Mesenchymal stem cell (in vitro differentiated cells and primary cell): ENCODE data around the gene DNAJB14.
A peak's percentile ranks its signal among the peaks of the same experiment; 100 is the strongest.

Source experiments
- DNase-seq: peaks from one replicate; pipeline ENCODE4 v3.0.0-alpha.2; 2013
- H2AFZ ChIP-seq: one replicate; pipeline ENCODE4 v1.6.1; 2013; ENCODE audit warnings: low read depth, mild to moderate bottlenecking, control low read depth, inconsistent platforms, low read length, moderate library complexity
- H2AK5ac ChIP-seq: 2 replicates; pipeline ENCODE4 v1.6.1; 2013; ENCODE audit warnings: low read length, moderate library complexity, mild to moderate bottlenecking, inconsistent platforms; ENCODE audit not compliant: severe bottlenecking
- H2BK120ac ChIP-seq: one replicate; pipeline ENCODE4 v1.6.1; 2013; ENCODE audit warnings: low read depth, mild to moderate bottlenecking, inconsistent platforms, low read length, moderate library complexity
- H2BK12ac ChIP-seq, 2 experiments: one replicate each; pipeline ENCODE4 v1.6.1; 2013; ENCODE audit warnings: inconsistent platforms in 2 of 2, low read length in 2 of 2, mild to moderate bottlenecking in 2 of 2, moderate library complexity in 2 of 2, control low read depth in 1 of 2
- H2BK15ac ChIP-seq: one replicate; pipeline ENCODE4 v1.6.1; 2013; ENCODE audit warnings: mild to moderate bottlenecking, low read depth, inconsistent platforms; ENCODE audit not compliant: poor library complexity, severe bottlenecking
- H2BK5ac ChIP-seq: 2 replicates; pipeline ENCODE4 v1.6.1; 2013; ENCODE audit warnings: low read depth, mild to moderate bottlenecking, low read length, control low read depth, inconsistent platforms; ENCODE audit not compliant: poor library complexity, severe bottlenecking
- H3K14ac ChIP-seq, 2 experiments: one replicate each; pipeline ENCODE4 v1.6.1; 2013; ENCODE audit warnings: inconsistent platforms in 2 of 2, low read length in 2 of 2, control low read depth in 1 of 2, mild to moderate bottlenecking in 1 of 2, moderate library complexity in 1 of 2
- H3K18ac ChIP-seq, 2 experiments: one replicate each; pipeline ENCODE4 v1.6.1; 2013; ENCODE audit warnings: inconsistent platforms in 2 of 2, low read length in 2 of 2, control low read depth in 1 of 2, low read depth in 1 of 2, mild to moderate bottlenecking in 1 of 2
- H3K23ac ChIP-seq, 2 experiments: one replicate each; pipeline ENCODE4 v1.6.1; 2013; ENCODE audit warnings: inconsistent platforms in 2 of 2, low read length in 2 of 2, mild to moderate bottlenecking in 2 of 2, moderate library complexity in 2 of 2, control low read depth in 1 of 2
- H3K27ac ChIP-seq: 2 replicates; pipeline ENCODE4 v1.5.1; 2013; ENCODE audit warnings: mild to moderate bottlenecking, moderate library complexity, low read length, control low read depth, inconsistent platforms; ENCODE audit not compliant: poor library complexity, severe bottlenecking
- H3K27me3 ChIP-seq, 2 experiments: 2 replicates each; pipeline versions ENCODE4 v1.6.1 to v1.7.0; 2013; ENCODE audit warnings: low read length in 2 of 2, mild to moderate bottlenecking in 2 of 2, moderate library complexity in 2 of 2, control low read depth in 1 of 2, inconsistent platforms in 1 of 2; ENCODE audit not compliant: control insufficient read depth in 1 of 2, insufficient read depth in 1 of 2
- H3K36me3 ChIP-seq, 2 experiments: 2 replicates each; pipeline versions ENCODE4 v1.6.1 to v1.7.0; 2013; ENCODE audit warnings: low read length in 2 of 2, control low read depth in 1 of 2, inconsistent platforms in 1 of 2, low read depth in 1 of 2, mild to moderate bottlenecking in 1 of 2; ENCODE audit not compliant: insufficient read depth in 2 of 2, control insufficient read depth in 1 of 2
- H3K4ac ChIP-seq, 2 experiments: one replicate each; pipeline ENCODE4 v1.6.1; 2013; ENCODE audit warnings: inconsistent platforms in 2 of 2, low read length in 2 of 2, mild to moderate bottlenecking in 2 of 2, moderate library complexity in 2 of 2, control low read depth in 1 of 2, low read depth in 1 of 2
- H3K4me1 ChIP-seq: 2 replicates; pipeline ENCODE4 v1.6.1; 2013; ENCODE audit warnings: low read depth, low read length, control low read depth; ENCODE audit not compliant: control insufficient read depth, insufficient read depth
- H3K4me2 ChIP-seq: 2 replicates; pipeline ENCODE4 v1.6.1; 2013; ENCODE audit warnings: low read length, mild to moderate bottlenecking, inconsistent platforms; ENCODE audit not compliant: poor library complexity, severe bottlenecking
- H3K4me3 ChIP-seq, 2 experiments: 2 replicates each; pipeline versions ENCODE4 v1.5.1 to v1.7.0; 2013; ENCODE audit warnings: low read length in 2 of 2, mild to moderate bottlenecking in 2 of 2, control low read depth in 1 of 2, low read depth in 1 of 2; ENCODE audit not compliant: insufficient read depth in 1 of 2
- H3K79me1 ChIP-seq: replicated peaks from 2 replicates; pipeline ENCODE4 v1.6.1; 2013; ENCODE audit warnings: mild to moderate bottlenecking, control low read depth, low read length, inconsistent platforms; ENCODE audit not compliant: poor library complexity, severe bottlenecking
- H3K9ac ChIP-seq: 2 replicates; pipeline ENCODE4 v1.7.0; 2013; ENCODE audit warnings: mild to moderate bottlenecking, low read length, moderate library complexity
- H3K9me3 ChIP-seq: 2 replicates; pipeline ENCODE4 v1.7.0; 2013; ENCODE audit warnings: mild to moderate bottlenecking, low read length; ENCODE audit not compliant: control insufficient read depth
- H4K8ac ChIP-seq: one replicate; pipeline ENCODE4 v1.6.1; 2013; ENCODE audit warnings: inconsistent platforms, mild to moderate bottlenecking, low read length, moderate library complexity
- H4K91ac ChIP-seq: one replicate; pipeline ENCODE4 v1.6.1; 2013; ENCODE audit warnings: mild to moderate bottlenecking, low read length, inconsistent platforms
- WGBS: methylation state at CpG from one replicate; pipeline ENCODE4 v1.1.7; 2013; ENCODE audit warnings: mixed read lengths; 5-methylcytosine and 5-hydroxymethylcytosine counted together

The DNAJB14 gene

DNA sequence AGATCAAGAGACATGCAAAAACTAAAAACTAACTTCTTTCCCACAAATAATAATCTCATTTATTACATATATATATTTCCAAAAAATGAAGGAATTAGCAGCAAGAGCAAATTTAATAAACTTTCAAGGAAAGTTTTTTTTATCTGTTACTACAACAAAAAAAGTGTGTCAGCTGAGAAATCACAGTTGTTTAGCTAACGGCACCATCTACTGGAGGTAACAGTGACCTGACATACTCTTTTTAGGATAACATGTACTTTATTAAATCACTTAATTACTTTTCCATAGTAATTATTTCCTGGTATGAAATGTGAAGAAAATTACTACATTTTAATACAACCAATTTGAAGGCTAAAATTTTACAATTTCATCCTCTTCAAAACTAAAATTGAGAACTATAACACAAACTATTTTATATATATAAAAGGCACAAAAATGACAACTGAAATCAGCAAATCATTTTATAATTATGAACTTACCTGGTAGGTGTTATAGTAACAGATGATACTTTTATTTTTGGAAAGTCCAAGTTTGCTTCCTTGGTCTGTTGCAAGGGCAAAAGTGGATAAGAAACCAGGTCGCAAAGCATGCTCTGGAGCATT is 61.3 kb downstream of the DNAJB14 start:
- H2BK15ac ChIP-seq: no peak overlapping the region
- no peak overlapping the region for H3K23ac ChIP-seq
- H2BK120ac ChIP-seq: no peak overlapping the region
- H3K9ac ChIP-seq: no peak overlapping the region
- WGBS: 67% methylated on average over 1 of the region's 2 CpGs
- H2BK12ac ChIP-seq: no peak overlapping the region
- H3K27ac ChIP-seq: no peak overlapping the region
- H3K18ac ChIP-seq: no peak overlapping the region
- no peak overlapping the region for H4K8ac ChIP-seq
- DNase-seq: peak; percentile 62
- H3K9me3 ChIP-seq: no peaks in the 10 kb centered on the region
- no peak overlapping the region for H3K4me3 ChIP-seq
- H3K4me1 ChIP-seq: no peaks in the 10 kb centered on the region
- no peaks in the 10 kb centered on the region for H3K27me3 ChIP-seq
- no peak overlapping the region for H3K14ac ChIP-seq
- peaks cover 6 to 82% of the 10 kb centered on the region in 2 experiments for H3K36me3 ChIP-seq
- peaks cover 5% of the 10 kb centered on the region for H3K79me1 ChIP-seq
- no peak overlapping the region for H2AK5ac ChIP-seq
- H3K4ac ChIP-seq: no peak overlapping the region
- H3K4me2 ChIP-seq: no peak overlapping the region
- no peak overlapping the region for H4K91ac ChIP-seq
- H2AFZ ChIP-seq: no peak overlapping the region
- no peak overlapping the region for H2BK5ac ChIP-seq

DNA sequence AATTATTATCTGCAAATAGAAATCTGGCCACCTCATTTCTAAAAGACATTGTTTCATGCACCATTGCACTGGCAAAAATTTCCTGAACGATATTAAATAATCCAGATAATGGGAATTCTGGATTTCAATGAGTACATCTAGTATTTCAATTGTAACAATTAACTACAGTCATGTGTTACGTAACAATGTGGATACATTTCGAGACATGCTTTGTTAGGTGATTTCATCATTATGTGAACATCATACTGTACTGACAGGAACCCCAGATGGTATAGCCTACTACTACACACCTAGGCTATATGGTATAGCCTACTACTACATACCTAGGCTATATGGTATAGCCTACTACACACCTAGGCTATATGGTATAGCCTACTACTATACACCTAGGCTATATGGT is 67.0 kb downstream of the DNAJB14 start:
- Histone ChIP-seq H3K36me3 (peaks cover 6 to 82% of the 10 kb centered on the region in 2 experiments), H3K79me1 (no peaks in the 10 kb centered on the region), H2BK5ac (no peak overlapping the region), H3K18ac (no peak overlapping the region), H2AFZ (no peak overlapping the region), H3K27me3 (no peaks in the 10 kb centered on the region), H3K4me2 (no peak overlapping the region), H3K4me1 (peaks cover 1% of the 10 kb centered on the region), H3K14ac (no peak overlapping the region), H4K91ac (no peak overlapping the region), H2BK15ac (no peak overlapping the region), H2BK12ac (no peak overlapping the region), H3K27ac (no peak overlapping the region), H3K23ac (no peak overlapping the region), H2BK120ac (no peak overlapping the region), H3K4ac (no peak overlapping the region), H2AK5ac (no peak overlapping the region), H4K8ac (no peak overlapping the region), H3K9ac (no peak overlapping the region), H3K9me3 (no peaks in the 10 kb centered on the region), H3K4me3 (no peak overlapping the region)
- 100% methylated on average over 3 of the region's 3 CpGs for WGBS
- DNase-seq: no peak

DNA sequence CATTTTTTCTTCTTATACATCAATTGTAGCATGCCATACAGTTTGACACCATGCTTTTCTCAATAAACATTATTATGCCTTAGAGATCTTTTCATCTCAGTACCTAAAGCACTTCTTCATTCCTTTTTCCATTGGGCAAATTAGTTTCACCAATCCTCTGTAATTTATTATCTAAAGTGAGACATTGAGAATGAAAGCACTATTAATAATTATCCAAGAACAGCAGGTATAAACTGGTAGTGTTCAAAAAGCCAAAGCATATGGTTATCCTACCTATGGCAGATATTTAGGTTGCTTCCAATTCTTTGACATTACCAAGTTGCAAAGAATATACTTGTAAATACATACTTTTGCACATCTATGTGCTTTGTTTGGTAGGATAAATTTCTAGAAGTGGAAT is 67.8 kb downstream of the DNAJB14 start:
- H3K4me3 ChIP-seq: no peak overlapping the region
- H4K91ac ChIP-seq: no peak overlapping the region
- H3K4ac ChIP-seq: no peak overlapping the region
- no peak overlapping the region for H2BK5ac ChIP-seq
- H3K36me3 ChIP-seq: peaks cover 6 to 73% of the 10 kb centered on the region in 2 experiments
- no peak overlapping the region for H3K18ac ChIP-seq
- H3K4me1 ChIP-seq: peaks cover 1% of the 10 kb centered on the region
- H3K27me3 ChIP-seq: no peaks in the 10 kb centered on the region
- H3K23ac ChIP-seq: no peak overlapping the region
- no peaks in the 10 kb centered on the region for H3K9me3 ChIP-seq
- no peak overlapping the region for H3K4me2 ChIP-seq
- H2BK120ac ChIP-seq: no peak overlapping the region
- DNase-seq: no peak
- H2AK5ac ChIP-seq: no peak overlapping the region
- H3K9ac ChIP-seq: no peak overlapping the region
- H2BK12ac ChIP-seq: no peak overlapping the region
- no peaks in the 10 kb centered on the region for H3K79me1 ChIP-seq
- peak overlapping the region; percentile 69 for H3K27ac ChIP-seq
- H3K14ac ChIP-seq: no peak overlapping the region
- H4K8ac ChIP-seq: no peak overlapping the region
- no peak overlapping the region for H2AFZ ChIP-seq
- no peak overlapping the region for H2BK15ac ChIP-seq

DNA sequence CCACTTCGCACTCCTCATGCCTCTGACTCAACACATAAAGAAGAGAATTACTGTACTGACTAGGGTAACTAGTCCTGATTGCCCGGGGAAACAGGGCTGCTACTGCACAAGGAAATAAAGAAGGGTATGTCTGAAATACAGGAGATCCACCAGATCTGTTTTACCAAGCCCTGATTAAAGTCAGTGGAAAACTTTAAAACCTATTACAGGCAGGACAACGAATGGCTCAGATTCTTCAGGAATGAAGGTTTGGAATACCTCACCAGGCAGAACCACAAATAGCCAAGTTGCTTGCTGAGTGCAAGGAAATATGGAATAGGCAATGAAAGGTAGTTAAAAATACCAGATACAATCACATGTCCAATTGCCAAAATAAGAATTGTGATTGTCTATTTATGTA is 69.5 kb downstream of the DNAJB14 start:
- 100% methylated on average over 3 of the region's 3 CpGs for WGBS

More for the DNA sequence above, 69.5 kb downstream of the DNAJB14 start:
- peak overlapping the region; percentile 27 for H2AK5ac ChIP-seq
- H2BK12ac ChIP-seq: no peak overlapping the region
- peaks cover 1% of the 10 kb centered on the region for H3K4me1 ChIP-seq
- no peak overlapping the region for H3K23ac ChIP-seq
- no peaks in the 10 kb centered on the region for H3K9me3 ChIP-seq
- no peak overlapping the region for H2BK15ac ChIP-seq
- no peak overlapping the region for H3K4me2 ChIP-seq
- no peak overlapping the region for H3K4ac ChIP-seq
- H2BK120ac ChIP-seq: no peak overlapping the region
- no peak for DNase-seq
- H3K14ac ChIP-seq: no peak overlapping the region
- no peak overlapping the region for H3K18ac ChIP-seq
- peak overlapping the region; percentile 79 for H3K27ac ChIP-seq
- no peak overlapping the region for H4K8ac ChIP-seq
- H3K27me3 ChIP-seq: no peaks in the 10 kb centered on the region
- H3K79me1 ChIP-seq: no peaks in the 10 kb centered on the region
- H3K36me3 ChIP-seq: peaks cover 6 to 58% of the 10 kb centered on the region in 2 experiments
- no peak overlapping the region for H3K9ac ChIP-seq
- H2AFZ ChIP-seq: no peak overlapping the region
- H2BK5ac ChIP-seq: no peak overlapping the region
- H4K91ac ChIP-seq: no peak overlapping the region
- no peak overlapping the region for H3K4me3 ChIP-seq
